Fibroblast of skin of scalp (primary cell): Measurements from ENCODE around the gene LRRC63. TPM values are rescaled to one million over a fixed set of nuclear protein-coding genes. Genes with fewer than 3 reads are reported as not detected.
"Not testable (repeated sequence)": the region's sequence is repeated elsewhere in the genome, so short reads cannot be mapped to it uniquely, and the experiment has no call there.

ENCODE experiments used
- DNase-seq: peaks from one replicate; pipeline ENCODE4 v3.0.0-alpha.2; 2013
- polyA plus RNA-seq, 2 experiments: library from polyadenylated mRNA; unstranded; fragments of 120-200 nt; gene quantifications; one replicate each; pipeline ENCODE4 v1.2.1, GENCODE V29; 2013; ENCODE audit not compliant: insufficient read length in 2 of 2

LRRC63 gene
- not detected for polyA plus RNA-seq (2013, experiment 1 of 2; ENCODE audit: insufficient read length)
- polyA plus RNA-seq (2013, experiment 2 of 2; ENCODE audit: insufficient read length): not detected

GRCh38 chr13:46211483-46212351, at the start of gene LRRC63:
Gene LRRC63 (plus strand): TSS chr13:46211928. CDS start chr13:46213035, 1,107 bp downstream.
- peak; percentile 51 for DNase-seq

- DNase-seq: not testable (repeated sequence)
These were observed 49.0 kb upstream of the LRRC63 start for GRCh38 chr13:46162741-46163140.

GRCh38 chr13:46164661-46165060, 47.1 kb upstream of the LRRC63 start:
- no peak for DNase-seq

GRCh38 chr13:46165485-46166223, 46.1 kb upstream of the LRRC63 start:
- DNase-seq: peak; percentile 45

- no peak for DNase-seq
These were observed 45.5 kb upstream of the LRRC63 start for GRCh38 chr13:46166224-46166584.

- DNase-seq: no peak
These were observed 44.6 kb upstream of the LRRC63 start for GRCh38 chr13:46166947-46167610.

- no peak for DNase-seq
These were observed 43.4 kb upstream of the LRRC63 start for GRCh38 chr13:46168341-46168740.

GRCh38 chr13:46168783-46169182, 42.9 kb upstream of the LRRC63 start:
- no peak for DNase-seq

- no peak for DNase-seq
These were observed 42.0 kb upstream of the LRRC63 start for GRCh38 chr13:46169758-46170157.

- no peak for DNase-seq
These were observed 41.5 kb upstream of the LRRC63 start for GRCh38 chr13:46170268-46170667.

- peak; percentile 29 for DNase-seq
These were observed 41.0 kb upstream of the LRRC63 start for GRCh38 chr13:46170687-46171086.

GRCh38 chr13:46171217-46171616, 40.5 kb upstream of the LRRC63 start:
- DNase-seq: no peak

GRCh38 chr13:46171739-46172138, 40.0 kb upstream of the LRRC63 start:
- DNase-seq: no peak

- no peak for DNase-seq
These were observed 39.2 kb upstream of the LRRC63 start for GRCh38 chr13:46172531-46172991.

GRCh38 chr13:46173656-46174055, 38.1 kb upstream of the LRRC63 start:
- DNase-seq: no peak

- DNase-seq: no peak
These were observed 35.0 kb upstream of the LRRC63 start for GRCh38 chr13:46176756-46177155.

- DNase-seq: no peak
These were observed 33.6 kb upstream of the LRRC63 start for GRCh38 chr13:46178143-46178542.

- no peak for DNase-seq
These were observed 32.9 kb upstream of the LRRC63 start for GRCh38 chr13:46178821-46179220.

- DNase-seq: no peak
These were observed 32.2 kb upstream of the LRRC63 start for GRCh38 chr13:46179491-46179908.

- DNase-seq: no peak
These were observed 31.6 kb upstream of the LRRC63 start for GRCh38 chr13:46179969-46180763.

- DNase-seq: no peak
These were observed 30.3 kb upstream of the LRRC63 start for GRCh38 chr13:46181377-46181839.
